Chondrocyte (in vitro differentiated cells): ENCODE data around the gene LRMDA. TPM values are rescaled to one million over a fixed set of nuclear protein-coding genes. Genes with fewer than 3 reads are reported as not detected.

Source experiments
- DNase-seq: peaks from one replicate; pipeline ENCODE4 v3.0.0; 2021; ENCODE audit warnings: mixed read lengths, low spot score
- H3K27ac Mint-ChIP-seq: one replicate; pipeline ENCODE4 v1.8.0; 2021; ENCODE audit warnings: mild to moderate bottlenecking, moderate library complexity, mixed read lengths; ENCODE audit not compliant: unreplicated experiment
- H3K27me3 Mint-ChIP-seq: 2 replicates; pipeline ENCODE4 v1.8.0; 2021; ENCODE audit warnings: low read depth, mixed read lengths
- H3K36me3 Mint-ChIP-seq: 2 replicates; pipeline ENCODE4 v1.8.0; 2021; ENCODE audit warnings: low read depth, mixed read lengths
- H3K4me1 Mint-ChIP-seq: 2 replicates; pipeline ENCODE4 v1.8.0; 2021; ENCODE audit warnings: low read depth, mild to moderate bottlenecking, mixed read lengths
- H3K4me3 Mint-ChIP-seq: one replicate; pipeline ENCODE4 v1.8.0; 2021; ENCODE audit warnings: mild to moderate bottlenecking, moderate library complexity, mixed read lengths; ENCODE audit not compliant: unreplicated experiment
- H3K9me3 Mint-ChIP-seq: 2 replicates; pipeline ENCODE4 v1.8.0; 2021; ENCODE audit warnings: low read depth, mixed read lengths
- CTCF ChIP-seq: fragments of 200-600 bp; sonication (generic); IDR thresholded peaks from 2 replicates; pipeline ENCODE4 v1.5.0; 2021; ENCODE audit warnings: antibody characterized with exemption, mild to moderate bottlenecking, moderate library complexity
- total RNA-seq: library from RNA; stranded (reverse); gene quantifications from 3 replicates; pipeline ENCODE4 v1.2.1, GENCODE V29; 2021

Gene LRMDA
- total RNA-seq, 1 donor from 2014 or later = 2.8 TPM

DNA sequence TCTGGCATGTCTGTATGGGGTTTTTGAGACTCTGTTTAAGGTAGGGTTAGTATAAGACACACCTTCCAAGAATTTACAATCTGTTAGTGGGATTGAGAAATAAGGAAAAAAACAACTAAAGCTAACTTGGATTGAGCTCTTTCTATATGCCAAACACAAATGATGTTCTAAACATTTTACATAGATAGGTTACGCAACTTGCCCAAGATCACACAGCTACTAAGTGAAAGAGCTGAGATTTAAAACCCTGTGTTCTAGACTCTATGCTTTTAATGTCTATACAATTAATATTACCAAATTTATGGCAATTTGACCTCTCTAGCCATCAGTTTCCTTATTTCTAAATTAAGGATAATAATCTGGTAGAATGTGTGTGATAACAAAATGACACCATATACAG is 1056.2 kb downstream of the LRMDA start:
- TF ChIP-seq CTCF = no peak
- no peak overlapping the region for H3K27ac Mint-ChIP-seq
- peaks cover 45% of the 10 kb centered on the region for H3K9me3 Mint-ChIP-seq
- H3K4me3 Mint-ChIP-seq = no peak overlapping the region
- peaks cover 27% of the 10 kb centered on the region for H3K4me1 Mint-ChIP-seq
- no peak for DNase-seq
- H3K36me3 Mint-ChIP-seq = peaks cover 23% of the 10 kb centered on the region
- no peaks in the 10 kb centered on the region for H3K27me3 Mint-ChIP-seq

DNA sequence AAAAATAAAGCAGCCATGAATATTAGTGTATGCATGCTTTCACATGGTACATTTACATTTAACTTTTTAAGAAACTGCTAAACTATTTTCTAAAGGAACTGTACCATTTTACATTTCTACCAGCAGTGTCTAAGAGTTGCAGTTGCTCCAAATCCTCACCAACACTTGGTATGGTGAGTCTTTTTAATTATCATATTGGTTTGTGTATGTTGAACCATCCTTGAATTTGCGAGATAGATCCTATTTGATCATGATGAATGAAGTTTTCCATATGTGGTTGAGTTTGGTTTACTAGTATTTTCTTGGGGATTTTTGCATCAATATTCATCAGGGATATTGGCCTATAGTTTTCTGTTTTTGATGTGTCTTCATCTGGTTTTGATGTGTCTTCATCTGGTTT is 1057.2 kb downstream of the LRMDA start:
- H3K27me3 Mint-ChIP-seq = no peaks in the 10 kb centered on the region
- TF ChIP-seq CTCF = no peak
- H3K4me3 Mint-ChIP-seq = no peak overlapping the region
- peaks cover 23% of the 10 kb centered on the region for H3K36me3 Mint-ChIP-seq
- H3K27ac Mint-ChIP-seq = no peak overlapping the region
- DNase-seq = no peak
- H3K4me1 Mint-ChIP-seq = peaks cover 29% of the 10 kb centered on the region
- H3K9me3 Mint-ChIP-seq = peaks cover 42% of the 10 kb centered on the region

- Mint-ChIP-seq H3K4me1 (peaks cover 29% of the 10 kb centered on the region), H3K27ac (peak overlapping the region; percentile 95), H3K27me3 (no peaks in the 10 kb centered on the region), H3K9me3 (peaks cover 53% of the 10 kb centered on the region), H3K36me3 (peaks cover 32% of the 10 kb centered on the region), H3K4me3 (no peak overlapping the region)
- TF ChIP-seq CTCF = no peak
- DNase-seq = no peak
Observed at GRCh38 chr10:76491216-76491615, 1059.8 kb downstream of the LRMDA start.

GRCh38 chr10:76492026-76492425 is 1060.6 kb downstream of the LRMDA start:
- peak overlapping the region; percentile 95 for H3K27ac Mint-ChIP-seq
- peaks cover 29% of the 10 kb centered on the region for H3K4me1 Mint-ChIP-seq

GRCh38 chr10:76492678-76493472 is 1061.5 kb downstream of the LRMDA start:
- peaks cover 45% of the 10 kb centered on the region for H3K9me3 Mint-ChIP-seq

More at GRCh38 chr10:76492026-76492425, 1060.6 kb downstream of the LRMDA start:
- Mint-ChIP-seq H3K36me3 (peaks cover 31% of the 10 kb centered on the region), H3K27me3 (no peaks in the 10 kb centered on the region), H3K9me3 (peaks cover 51% of the 10 kb centered on the region), H3K4me3 (no peak overlapping the region)
- no peak for TF ChIP-seq CTCF
- no peak for DNase-seq

More at GRCh38 chr10:76492678-76493472, 1061.5 kb downstream of the LRMDA start:
- Mint-ChIP-seq H3K4me3 (no peak overlapping the region), H3K27me3 (no peaks in the 10 kb centered on the region), H3K36me3 (peaks cover 26% of the 10 kb centered on the region), H3K4me1 (peaks cover 29% of the 10 kb centered on the region), H3K27ac (peak overlapping the region; percentile 95)
- TF ChIP-seq CTCF = no peak
- no peak for DNase-seq
